HG03565 (cell line): Measurements from ENCODE around the gene PLXNA3.

ENCODE experiments used
- ATAC-seq: cut with Tn5 transposase; IDR thresholded peaks from one replicate; pipeline ENCODE4 v1.9.1; 2021; ENCODE audit warnings: mild to moderate bottlenecking, moderate library complexity; ENCODE audit not compliant: unreplicated experiment

Gene PLXNA3

GRCh38 chrX:154525606-154526490 is 67.8 kb downstream of the PLXNA3 start:
- ATAC-seq = no peak

- ATAC-seq = no peak
Measured at GRCh38 chrX:154526901-154527675, 69.0 kb downstream of the PLXNA3 start.
